ENCODE results near the gene OCEL1.
A peak's percentile ranks its signal among the peaks of the same experiment; 100 is the strongest.

The OCEL1 gene

DNA sequence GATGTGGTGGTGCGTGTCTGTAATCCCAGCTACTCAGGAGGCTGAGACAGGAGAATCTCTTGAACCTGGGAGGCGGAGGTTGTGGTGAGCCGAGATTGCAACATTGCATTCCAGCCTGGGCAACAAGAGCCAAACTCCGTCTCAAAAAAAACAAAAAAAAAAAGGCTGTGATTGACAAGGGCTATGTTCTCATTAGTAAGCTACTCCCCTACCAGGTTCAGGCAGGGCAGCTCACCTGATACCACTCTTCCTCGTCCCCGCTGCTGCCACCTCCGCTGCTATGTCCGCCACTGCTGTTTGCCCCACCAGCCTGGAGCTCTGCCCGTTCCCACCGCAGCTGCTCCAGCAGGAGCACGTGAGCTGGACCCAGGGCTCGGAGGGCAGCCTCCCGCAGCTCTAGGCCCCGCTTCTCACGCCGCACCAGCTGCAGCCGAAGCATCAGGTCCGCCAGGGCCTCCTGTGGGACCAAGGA is 29.2 kb downstream of the OCEL1 start:
- H3K27ac Mint-ChIP-seq, result no peak overlapping the region
- H3K9me3 Mint-ChIP-seq, result no peaks in the 10 kb centered on the region
- TF ChIP-seq, protein P1, sequence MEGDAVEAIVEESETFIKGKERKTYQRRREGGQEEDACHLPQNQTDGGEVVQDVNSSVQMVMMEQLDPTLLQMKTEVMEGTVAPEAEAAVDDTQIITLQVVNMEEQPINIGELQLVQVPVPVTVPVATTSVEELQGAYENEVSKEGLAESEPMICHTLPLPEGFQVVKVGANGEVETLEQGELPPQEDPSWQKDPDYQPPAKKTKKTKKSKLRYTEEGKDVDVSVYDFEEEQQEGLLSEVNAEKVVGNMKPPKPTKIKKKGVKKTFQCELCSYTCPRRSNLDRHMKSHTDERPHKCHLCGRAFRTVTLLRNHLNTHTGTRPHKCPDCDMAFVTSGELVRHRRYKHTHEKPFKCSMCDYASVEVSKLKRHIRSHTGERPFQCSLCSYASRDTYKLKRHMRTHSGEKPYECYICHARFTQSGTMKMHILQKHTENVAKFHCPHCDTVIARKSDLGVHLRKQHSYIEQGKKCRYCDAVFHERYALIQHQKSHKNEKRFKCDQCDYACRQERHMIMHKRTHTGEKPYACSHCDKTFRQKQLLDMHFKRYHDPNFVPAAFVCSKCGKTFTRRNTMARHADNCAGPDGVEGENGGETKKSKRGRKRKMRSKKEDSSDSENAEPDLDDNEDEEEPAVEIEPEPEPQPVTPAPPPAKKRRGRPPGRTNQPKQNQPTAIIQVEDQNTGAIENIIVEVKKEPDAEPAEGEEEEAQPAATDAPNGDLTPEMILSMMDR (IDR thresholded peaks at IDR 0.05; ENCODE audit: unreplicated experiment in 3 of 3), result no peak
- no peaks in the 10 kb centered on the region for H3K4me1 Mint-ChIP-seq
- no peak overlapping the region for H3K4me3 Mint-ChIP-seq
- H3K27me3 Mint-ChIP-seq (ENCODE audit: low read depth), result no peaks in the 10 kb centered on the region
- no peaks in the 10 kb centered on the region for H3K36me3 Mint-ChIP-seq (ENCODE audit: low read depth)

DNA sequence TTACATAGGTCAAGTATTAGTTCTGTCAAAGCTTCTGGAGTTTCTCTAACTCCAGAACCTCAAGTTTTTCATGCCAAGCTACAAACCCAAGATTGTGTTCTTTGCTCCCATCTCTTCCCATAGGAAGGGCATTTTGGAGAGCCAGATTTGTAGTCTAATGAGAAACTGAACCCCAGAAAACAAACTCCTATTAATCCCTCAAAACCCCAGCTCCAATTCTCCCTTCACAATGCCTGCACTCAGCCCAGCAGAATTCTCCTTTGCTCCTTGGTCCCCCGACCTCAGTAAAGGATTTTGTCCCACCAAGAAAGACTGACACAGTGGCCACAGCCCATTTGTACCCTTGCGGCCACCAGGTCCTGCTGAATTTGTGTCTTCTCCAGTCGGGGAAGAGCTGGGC is 30.1 kb downstream of the OCEL1 start:
- no peaks in the 10 kb centered on the region for H3K36me3 Mint-ChIP-seq (ENCODE audit: low read depth)
- no peak overlapping the region for H3K4me3 Mint-ChIP-seq
- TF ChIP-seq, protein P1 (IDR thresholded peaks at IDR 0.05; ENCODE audit: unreplicated experiment in 3 of 3), result no peak
- H3K27me3 Mint-ChIP-seq (ENCODE audit: low read depth), result no peaks in the 10 kb centered on the region
- H3K9me3 Mint-ChIP-seq, result no peaks in the 10 kb centered on the region
- no peaks in the 10 kb centered on the region for H3K4me1 Mint-ChIP-seq
- H3K27ac Mint-ChIP-seq, result no peak overlapping the region

DNA sequence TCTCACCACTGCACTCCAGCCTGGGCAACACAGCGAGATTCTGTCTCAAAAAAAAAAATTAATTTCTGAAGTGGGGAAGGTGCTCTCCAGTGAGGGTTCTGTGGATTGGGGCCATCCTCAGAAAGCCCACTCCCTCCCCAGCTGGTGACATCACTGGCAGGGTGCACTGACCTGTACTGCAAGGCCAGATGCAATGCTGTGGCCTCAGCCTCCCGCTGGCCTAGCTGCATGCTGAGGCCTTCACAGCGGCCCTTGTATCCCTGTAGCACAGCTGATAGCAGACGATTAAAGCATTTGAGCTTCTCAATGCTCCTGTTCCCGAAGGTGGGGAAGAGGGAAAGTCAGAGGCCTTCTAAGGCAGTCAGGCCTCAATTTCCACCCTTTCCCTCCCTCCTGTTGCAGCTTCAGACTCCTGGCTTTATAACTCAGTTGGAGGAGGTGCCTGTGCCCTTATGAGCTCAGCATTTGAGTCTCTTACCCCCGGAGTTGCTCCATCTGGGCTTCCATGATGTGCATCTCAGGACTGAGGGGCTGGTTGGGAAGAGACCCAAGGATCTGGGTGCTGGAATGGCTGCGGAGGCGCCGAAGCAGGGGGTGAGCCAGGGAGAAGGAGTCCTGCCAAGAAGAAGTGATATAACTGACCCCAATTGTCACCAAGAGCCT is 33.2 kb downstream of the OCEL1 start:
- Mint-ChIP-seq H3K4me3 (no peak overlapping the region), H3K27ac (no peak overlapping the region), H3K36me3 (ENCODE audit: low read depth) (no peaks in the 10 kb centered on the region), H3K27me3 (ENCODE audit: low read depth) (no peaks in the 10 kb centered on the region), H3K4me1 (no peaks in the 10 kb centered on the region), H3K9me3 (no peaks in the 10 kb centered on the region)
- TF ChIP-seq, protein P1 (IDR thresholded peaks at IDR 0.05; ENCODE audit: unreplicated experiment in 3 of 3), result no peak

DNA sequence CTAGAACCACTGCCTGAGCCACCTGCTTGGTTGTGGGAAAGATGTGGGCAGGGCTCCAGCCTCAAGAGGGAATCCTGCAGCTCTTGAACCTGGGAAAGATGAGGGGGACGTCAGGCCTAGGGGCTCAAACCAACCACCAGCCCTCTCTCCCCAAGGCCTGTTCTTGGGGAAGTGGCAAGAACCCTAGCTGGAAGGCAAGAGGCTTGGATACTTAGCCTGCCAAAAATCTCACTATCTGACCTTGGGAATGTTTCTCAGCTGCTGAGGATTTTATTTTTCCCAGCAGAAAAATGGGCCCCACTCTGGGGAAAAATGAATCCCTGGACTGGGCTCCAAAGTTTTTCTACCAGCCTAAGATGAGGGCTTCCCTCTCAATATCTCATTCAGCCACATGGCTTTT is 33.9 kb downstream of the OCEL1 start:
- no peak overlapping the region for H3K27ac Mint-ChIP-seq
- no peaks in the 10 kb centered on the region for H3K9me3 Mint-ChIP-seq
- TF ChIP-seq, protein P1 (IDR thresholded peaks at IDR 0.05; ENCODE audit: unreplicated experiment in 3 of 3), result no peak
- no peaks in the 10 kb centered on the region for H3K36me3 Mint-ChIP-seq (ENCODE audit: low read depth)
- H3K27me3 Mint-ChIP-seq (ENCODE audit: low read depth), result no peaks in the 10 kb centered on the region
- H3K4me1 Mint-ChIP-seq, result no peaks in the 10 kb centered on the region
- no peak overlapping the region for H3K4me3 Mint-ChIP-seq

DNA sequence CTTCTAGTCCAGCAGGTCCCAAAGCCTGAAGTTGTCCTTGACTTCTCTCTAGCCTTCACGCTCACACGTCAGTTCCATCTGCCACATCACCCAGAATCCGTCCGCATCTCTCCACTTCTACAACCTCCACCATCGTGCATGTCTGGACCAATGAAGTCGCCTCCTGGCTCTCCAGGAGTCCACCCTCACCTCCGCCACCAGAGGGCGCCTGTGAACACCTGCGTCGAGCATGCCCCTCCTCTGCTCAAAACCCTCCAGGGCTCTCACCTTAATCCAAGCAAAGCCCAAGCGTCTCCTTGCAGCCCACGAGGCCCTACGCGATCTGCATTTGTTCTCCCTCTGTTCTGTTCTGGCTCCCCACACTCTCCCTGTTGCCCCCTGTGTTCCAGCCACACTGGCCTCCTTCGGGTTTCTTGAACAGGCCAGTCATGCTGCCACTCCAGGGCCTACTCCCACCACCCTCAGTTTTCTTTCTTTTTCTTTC is 34.9 kb downstream of the OCEL1 start:
- H3K9me3 Mint-ChIP-seq, result no peaks in the 10 kb centered on the region
- H3K4me3 Mint-ChIP-seq, result no peak overlapping the region
- TF ChIP-seq, protein P1 (IDR thresholded peaks at IDR 0.05; ENCODE audit: unreplicated experiment in 3 of 3), result peak; percentile 88 to 95 (median 89)
- no peaks in the 10 kb centered on the region for H3K27me3 Mint-ChIP-seq (ENCODE audit: low read depth)
- no peaks in the 10 kb centered on the region for H3K36me3 Mint-ChIP-seq (ENCODE audit: low read depth)
- no peaks in the 10 kb centered on the region for H3K4me1 Mint-ChIP-seq
- H3K27ac Mint-ChIP-seq, result peak overlapping the region in 2 of 3 experiments; percentile 0 to 67

DNA sequence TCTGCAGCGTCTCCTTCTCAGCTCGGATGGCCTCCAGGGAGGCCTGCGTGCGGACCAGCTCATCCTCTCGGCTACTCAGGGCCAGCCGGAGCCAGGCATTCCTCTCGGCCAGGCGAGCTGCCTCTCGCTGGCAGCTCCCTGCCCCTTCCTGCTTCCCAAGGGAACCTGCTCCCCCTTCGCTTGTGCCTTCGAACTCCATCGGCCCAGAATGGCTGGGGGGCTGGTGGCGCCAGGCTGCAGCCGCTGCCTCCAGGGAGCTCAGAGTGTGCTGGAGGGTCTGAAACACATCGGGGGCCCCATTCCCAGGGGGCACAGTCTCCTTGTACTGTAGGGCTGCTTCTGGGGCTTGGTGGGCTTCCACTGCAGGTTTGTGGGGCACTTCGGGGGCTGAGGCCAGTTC is 36.5 kb downstream of the OCEL1 start:
- TF ChIP-seq, protein P1 (IDR thresholded peaks at IDR 0.05; ENCODE audit: unreplicated experiment in 3 of 3), result no peak
- Mint-ChIP-seq H3K27ac (no peak overlapping the region), H3K4me3 (no peak overlapping the region), H3K9me3 (no peaks in the 10 kb centered on the region), H3K27me3 (ENCODE audit: low read depth) (no peaks in the 10 kb centered on the region), H3K4me1 (peaks cover 8% of the 10 kb centered on the region), H3K36me3 (ENCODE audit: low read depth) (peaks cover under 1% of the 10 kb centered on the region)
